WTC11 (cell line): ENCODE measurements around the gene GPR6. TPM values are rescaled to one million over a fixed set of nuclear protein-coding genes. Genes with fewer than 3 reads are reported as not detected.

Experiments used
- ATAC-seq: fragments of 200-7000 bp; cut with Tn5 transposase; 2 replicates; pipeline ENCODE4 v1.10.0; 2021; ENCODE audit warnings: mild to moderate bottlenecking, moderate library complexity
- CTCF ChIA-PET: fragments of 300-600 bp; sonication (Branson Sonifier 250); formaldehyde crosslinking; loops from one replicate; lab custom pipeline; 2021; ENCODE audit warnings: antibody characterized with exemption; lab: Charles Lee
- POLR2A ChIA-PET: fragments of 350-600 bp; sonication (Branson Sonifier 250); formaldehyde crosslinking; loops from one replicate; lab custom pipeline; 2021; ENCODE audit warnings: antibody characterized with exemption; lab: Charles Lee
- DNase-seq: peaks from one replicate; pipeline ENCODE4 v3.0.0; 2021; ENCODE audit warnings: low spot score
- H3K27ac Mint-ChIP-seq: 2 replicates; pipeline ENCODE4 v1.8.0; 2021; ENCODE audit warnings: mixed read lengths
- H3K27me3 Mint-ChIP-seq: 2 replicates; pipeline ENCODE4 v1.8.0; 2021; ENCODE audit warnings: low read depth, mild to moderate bottlenecking, moderate library complexity, mixed read lengths
- H3K36me3 Mint-ChIP-seq: 2 replicates; pipeline ENCODE4 v1.8.0; 2021; ENCODE audit warnings: mixed read lengths
- H3K4me1 Mint-ChIP-seq: 2 replicates; pipeline ENCODE4 v1.8.0; 2022; ENCODE audit warnings: mixed read lengths
- H3K4me3 Mint-ChIP-seq: 2 replicates; pipeline ENCODE4 v1.8.0; 2021; ENCODE audit warnings: mild to moderate bottlenecking, moderate library complexity, mixed read lengths
- H3K9me3 Mint-ChIP-seq: 2 replicates; pipeline ENCODE4 v1.8.0; 2021; ENCODE audit warnings: mixed read lengths
- CBFB ChIP-seq: sonication (generic); formaldehyde crosslinking; IDR thresholded peaks from 2 replicates; pipeline ENCODE4 v1.8.1; 2022; ENCODE audit warnings: mild to moderate bottlenecking, low read depth, missing genetic modification reagents
- E2F1 ChIP-seq: sonication (generic); formaldehyde crosslinking; IDR thresholded peaks from 2 replicates; pipeline ENCODE4 v1.8.0; 2022; ENCODE audit warnings: mild to moderate bottlenecking, missing genetic modification reagents
- E2F4 ChIP-seq: sonication (generic); formaldehyde crosslinking; IDR thresholded peaks from 2 replicates; pipeline ENCODE4 v1.8.1; 2022; ENCODE audit warnings: low read depth, mild to moderate bottlenecking, moderate library complexity, missing genetic modification reagents, borderline replicate concordance
- ERG ChIP-seq: fragments of 250-450 bp; sonication (Bioruptor Pico); IDR thresholded peaks from 2 replicates; pipeline ENCODE4 v1.8.0; 2021; ENCODE audit warnings: mild to moderate bottlenecking
- FOXJ3 ChIP-seq: sonication (generic); formaldehyde crosslinking; IDR thresholded peaks from 2 replicates; pipeline ENCODE4 v1.9.0; 2021; ENCODE audit warnings: missing genetic modification reagents, mild to moderate bottlenecking, borderline replicate concordance
- MAX ChIP-seq: sonication (generic); formaldehyde crosslinking; IDR thresholded peaks from 2 replicates; pipeline ENCODE4 v1.8.0; 2022; ENCODE audit warnings: mild to moderate bottlenecking, missing genetic modification reagents
- PRDM15 ChIP-seq: sonication (generic); formaldehyde crosslinking; IDR thresholded peaks from 2 replicates; pipeline ENCODE4 v1.8.0; 2022; ENCODE audit warnings: missing genetic modification reagents
- STAT6 ChIP-seq: sonication (generic); formaldehyde crosslinking; conservative IDR thresholded peaks from 2 replicates; pipeline ENCODE4 v1.8.1; 2023; ENCODE audit warnings: mild to moderate bottlenecking, low read depth, missing genetic modification reagents, moderate library complexity
- TEAD1 ChIP-seq: sonication (generic); formaldehyde crosslinking; IDR thresholded peaks from 2 replicates; pipeline ENCODE4 v1.8.0; 2022; ENCODE audit warnings: mild to moderate bottlenecking, missing genetic modification reagents
- TEAD4 ChIP-seq: sonication (generic); formaldehyde crosslinking; IDR thresholded peaks from 2 replicates; pipeline ENCODE4 v1.8.0; 2022; ENCODE audit warnings: mild to moderate bottlenecking, missing genetic modification reagents
- ZBTB21 ChIP-seq: sonication (generic); formaldehyde crosslinking; IDR thresholded peaks from 2 replicates; pipeline ENCODE4 v1.8.1; 2023; ENCODE audit warnings: mild to moderate bottlenecking, missing genetic modification reagents, borderline replicate concordance
- ZNF219 ChIP-seq: sonication (generic); formaldehyde crosslinking; IDR thresholded peaks from 2 replicates; pipeline ENCODE4 v1.8.0; 2023; ENCODE audit warnings: missing genetic modification reagents, mild to moderate bottlenecking, borderline replicate concordance
- ZNF232 ChIP-seq: sonication (generic); formaldehyde crosslinking; IDR thresholded peaks from 2 replicates; pipeline ENCODE4 v1.8.0; 2022; ENCODE audit warnings: mild to moderate bottlenecking, missing genetic modification reagents
- ZNF281 ChIP-seq: sonication (generic); formaldehyde crosslinking; IDR thresholded peaks from 2 replicates; pipeline ENCODE4 v1.8.0; 2023; ENCODE audit warnings: mild to moderate bottlenecking, missing genetic modification reagents
- ZNF423 ChIP-seq: fragments of 250-450 bp; sonication (Bioruptor Pico); IDR thresholded peaks from 2 replicates; pipeline ENCODE4 v2.1.2; 2022; ENCODE audit warnings: mild to moderate bottlenecking, moderate library complexity
- total RNA-seq: library from RNA; stranded (reverse); gene quantifications from 3 replicates; pipeline ENCODE4 v1.2.3, GENCODE V29; 2021

The GPR6 gene
- total RNA-seq, 1 experiment from 2014 or later, result 0.22 TPM

GRCh38 chr6:109964949-109965348 is 13.2 kb upstream of the GPR6 start (continued):
- no peak for TF ChIP-seq ZNF281
- TF ChIP-seq STAT6, result no peak
- no peak for TF ChIP-seq MAX
- no peak for TF ChIP-seq ZNF219
- TF ChIP-seq PRDM15, result no peak
- no peak for TF ChIP-seq E2F1 (CRISPR knock-in tag)

GRCh38 chr6:109966299-109966698 is 11.8 kb upstream of the GPR6 start:
- Mint-ChIP-seq H3K4me1 (peaks cover 11% of the 10 kb centered on the region), H3K27me3 (peaks cover 13% of the 10 kb centered on the region), H3K27ac (no peak overlapping the region), H3K36me3 (peaks cover 12% of the 10 kb centered on the region), H3K4me3 (no peak overlapping the region), H3K9me3 (peaks cover 21% of the 10 kb centered on the region)
- DNase-seq, result no peak
- no peak for TF ChIP-seq FOXJ3
- TF ChIP-seq TEAD1 (CRISPR knock-in tag), result no peak
- TF ChIP-seq ZNF281, result no peak
- TF ChIP-seq CBFB, result no peak
- TF ChIP-seq ZNF423 (CRISPR knock-in tag), result no peak
- TF ChIP-seq E2F4 (CRISPR knock-in tag), result no peak
- TF ChIP-seq ZNF232 (CRISPR knock-in tag), result no peak
- no peak for TF ChIP-seq ERG (CRISPR knock-in tag)
- no peak for TF ChIP-seq TEAD4
- no peak for TF ChIP-seq ZBTB21 (CRISPR knock-in tag)
- ATAC-seq, result no peak
- ChIA-PET CTCF (interaction anchor here (0.6 to 4.3 kb wide), 4 partner anchors 12 to 427 kb away, joined by 3 to 16 read pairs (median 4); partner anchors contain the start of gene GPR6), POLR2A (no interaction called here)
